ENCODE data around the gene RRBP1. TPM values are rescaled to one million over a fixed set of nuclear protein-coding genes. Genes with fewer than 3 reads are reported as not detected.

Gene RRBP1
- total RNA-seq, 1 donor from 2014 or later: 54.8 TPM

DNA sequence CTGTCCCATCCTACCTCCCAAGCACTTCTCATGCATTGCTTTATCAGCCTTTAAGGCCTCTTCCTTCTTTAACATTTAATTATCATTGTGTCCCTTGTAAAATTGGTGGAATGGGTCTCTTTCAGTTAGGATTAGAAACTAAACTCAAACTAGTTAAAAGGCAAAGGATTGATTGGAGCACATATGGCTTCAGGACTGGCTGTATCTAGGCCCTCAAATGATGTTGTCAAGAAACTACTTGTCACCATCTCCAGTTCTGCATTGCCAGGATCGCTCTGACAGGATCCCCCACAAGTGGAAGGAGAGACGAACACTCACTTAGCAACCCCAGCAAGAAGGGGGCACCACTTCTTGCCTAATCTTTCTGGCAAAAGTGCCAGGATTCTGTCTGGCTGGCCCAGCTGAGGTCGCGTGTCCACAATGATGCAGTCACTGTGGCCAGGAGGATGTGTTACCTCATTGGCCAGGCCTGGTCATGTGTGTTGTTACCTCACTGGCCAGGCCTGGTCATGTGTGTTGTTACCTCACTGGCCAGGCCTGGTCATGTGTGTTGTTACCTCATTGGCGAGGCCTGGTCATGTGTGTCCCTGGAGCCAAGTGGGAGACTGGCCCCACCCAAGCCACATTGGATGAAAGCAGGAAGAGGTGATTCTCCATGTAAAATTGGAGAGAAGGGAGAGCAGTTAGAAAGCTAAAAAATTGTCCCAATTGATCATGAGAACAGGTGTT is 22.7 kb upstream of the RRBP1 start:
- H3K27ac Mint-ChIP-seq: no peak overlapping the region
- no peak for DNase-seq (ENCODE audit: low spot score)
- no peaks in the 10 kb centered on the region for H3K27me3 Mint-ChIP-seq (ENCODE audit: insufficient read depth)

GRCh38 chr20:17701826-17702225 is 19.8 kb upstream of the RRBP1 start:
- Mint-ChIP-seq H3K4me1 (ENCODE audit: low read depth) (no peaks in the 10 kb centered on the region), H3K36me3 (ENCODE audit: low read depth) (no peaks in the 10 kb centered on the region), H3K27ac (no peak overlapping the region), H3K9me3 (no peaks in the 10 kb centered on the region), H3K4me3 (no peak overlapping the region), H3K27me3 (ENCODE audit: insufficient read depth) (no peaks in the 10 kb centered on the region)
- intact Hi-C loops (cut with micrococcal nuclease): no loop called here
- no peak for DNase-seq (ENCODE audit: low spot score)

More for the DNA sequence above, 22.7 kb upstream of the RRBP1 start:
- Mint-ChIP-seq H3K36me3 (ENCODE audit: low read depth) (no peaks in the 10 kb centered on the region), H3K9me3 (no peaks in the 10 kb centered on the region), H3K4me3 (no peak overlapping the region), H3K4me1 (ENCODE audit: low read depth) (no peaks in the 10 kb centered on the region)
- intact Hi-C loops (cut with micrococcal nuclease): no loop called here

GRCh38 chr20:17700637-17701036 is 18.6 kb upstream of the RRBP1 start:
- H3K4me3 Mint-ChIP-seq: no peak overlapping the region
- no peak overlapping the region for H3K27ac Mint-ChIP-seq
- H3K36me3 Mint-ChIP-seq (ENCODE audit: low read depth): no peaks in the 10 kb centered on the region
- no peak for DNase-seq (ENCODE audit: low spot score)
- H3K9me3 Mint-ChIP-seq: peaks cover under 1% of the 10 kb centered on the region
- intact Hi-C loops (cut with micrococcal nuclease): no loop called here
- no peaks in the 10 kb centered on the region for H3K27me3 Mint-ChIP-seq (ENCODE audit: insufficient read depth)
- no peaks in the 10 kb centered on the region for H3K4me1 Mint-ChIP-seq (ENCODE audit: low read depth)

DNA sequence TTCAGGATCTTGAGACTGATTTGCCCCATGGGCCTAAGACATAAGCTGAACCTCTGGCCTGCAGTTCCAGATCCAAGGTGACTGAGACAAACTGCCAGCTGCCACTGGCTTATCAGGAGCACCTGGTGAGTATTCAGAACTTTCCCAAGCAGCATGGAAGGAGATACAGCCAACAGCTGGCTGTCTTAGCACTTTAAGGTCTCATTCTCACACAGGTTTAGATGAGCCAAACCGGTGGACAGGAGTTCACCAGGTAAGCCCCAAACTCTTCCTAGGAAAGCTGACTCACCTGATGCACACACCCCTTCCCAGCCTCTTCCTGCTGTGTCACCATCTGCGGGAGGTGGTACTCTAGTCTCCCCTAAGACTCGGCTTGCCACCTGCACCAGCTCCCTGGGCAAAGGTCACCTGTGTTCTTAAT is 17.9 kb upstream of the RRBP1 start, which contains the start of gene BANF2:
TSS of gene BANF2 (plus strand) at position 36 of the 421 bp plus-strand sequence. CDS start 25,060 bp downstream, outside the sequence.
- no peak within 1 kb of the TSS for H3K4me3 Mint-ChIP-seq
- intact Hi-C loops (cut with micrococcal nuclease): no loop called here
- no peaks in the 10 kb centered on the region for H3K4me1 Mint-ChIP-seq (ENCODE audit: low read depth)
- no peaks in the 10 kb centered on the region for H3K36me3 Mint-ChIP-seq (ENCODE audit: low read depth)
- no peak for DNase-seq (ENCODE audit: low spot score)
- peaks cover 3% of the 10 kb centered on the region for H3K9me3 Mint-ChIP-seq
- H3K27me3 Mint-ChIP-seq (ENCODE audit: insufficient read depth): peaks cover 2% of the 10 kb centered on the region
- no peak within 1 kb of the TSS for H3K27ac Mint-ChIP-seq

DNA sequence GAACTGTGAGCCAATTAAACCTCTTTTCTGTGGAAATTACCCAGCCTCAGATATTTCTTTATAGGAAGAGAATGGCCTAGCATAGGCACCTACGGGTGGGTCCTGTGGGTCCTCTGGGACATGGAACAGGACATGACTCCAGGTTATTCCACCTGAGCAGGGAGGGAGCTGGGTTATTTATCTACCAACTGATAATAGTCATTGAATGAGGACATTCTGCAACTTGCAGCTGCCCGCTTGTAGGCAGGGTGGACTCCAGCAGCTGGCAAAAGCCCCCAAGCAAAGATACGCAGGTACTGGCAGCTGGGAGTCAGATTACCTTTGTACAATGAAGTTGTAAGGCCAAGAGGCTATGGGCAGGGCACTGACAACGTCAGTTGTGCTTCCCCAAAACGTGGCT is 16.3 kb upstream of the RRBP1 start:
- Mint-ChIP-seq H3K4me1 (ENCODE audit: low read depth) (no peaks in the 10 kb centered on the region), H3K9me3 (peaks cover 3% of the 10 kb centered on the region), H3K4me3 (no peak overlapping the region), H3K27ac (no peak overlapping the region), H3K36me3 (ENCODE audit: low read depth) (no peaks in the 10 kb centered on the region), H3K27me3 (ENCODE audit: insufficient read depth) (peaks cover 2% of the 10 kb centered on the region)
- intact Hi-C loops (cut with micrococcal nuclease): no loop called here
- no peak for DNase-seq (ENCODE audit: low spot score)

DNA sequence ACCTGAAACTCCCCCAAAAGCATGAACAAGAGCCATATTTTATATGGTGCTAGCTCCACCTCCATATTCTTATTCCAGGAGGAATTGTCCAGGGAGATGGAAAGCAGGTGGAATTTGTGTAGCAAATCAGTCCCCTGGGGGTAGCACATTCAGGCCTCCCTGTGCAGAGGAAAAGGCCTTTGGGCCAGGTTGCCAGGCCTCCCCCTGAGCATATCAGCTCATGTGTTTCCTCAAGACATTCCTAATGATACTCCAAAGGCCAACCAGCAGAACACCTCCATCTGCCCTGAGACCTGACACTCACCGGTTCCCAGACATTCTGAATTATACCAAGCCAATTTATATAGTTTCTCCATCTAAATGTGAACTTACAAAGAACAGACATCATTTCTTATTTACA is 15.1 kb upstream of the RRBP1 start:
- intact Hi-C loops (cut with micrococcal nuclease): no loop called here
- Mint-ChIP-seq H3K27ac (no peak overlapping the region), H3K9me3 (peaks cover 3% of the 10 kb centered on the region), H3K4me3 (no peak overlapping the region), H3K27me3 (ENCODE audit: insufficient read depth) (peaks cover 3% of the 10 kb centered on the region), H3K4me1 (ENCODE audit: low read depth) (no peaks in the 10 kb centered on the region), H3K36me3 (ENCODE audit: low read depth) (no peaks in the 10 kb centered on the region)
- no peak for DNase-seq (ENCODE audit: low spot score)

DNA sequence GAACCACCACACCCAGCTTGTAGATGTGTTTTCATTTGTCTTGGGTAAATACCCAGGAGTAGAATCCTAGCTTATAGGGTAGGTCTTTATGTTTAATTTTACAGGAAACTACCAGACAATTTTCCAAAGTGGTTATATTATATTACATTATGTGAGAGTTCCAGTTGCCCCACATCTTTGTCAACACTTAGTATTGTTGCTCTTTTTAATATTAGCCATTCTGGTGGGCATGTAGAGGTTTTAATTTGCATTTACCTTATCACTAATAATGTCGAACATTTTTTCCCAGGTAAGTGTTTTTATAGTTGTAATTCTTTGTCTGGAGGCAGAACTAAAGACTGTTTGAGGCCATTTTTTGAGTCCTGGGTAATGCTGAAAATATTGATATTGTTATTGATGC is 14.2 kb upstream of the RRBP1 start:
- DNase-seq (ENCODE audit: low spot score): no peak
- Mint-ChIP-seq H3K27ac (no peak overlapping the region), H3K9me3 (peaks cover 3% of the 10 kb centered on the region), H3K36me3 (ENCODE audit: low read depth) (no peaks in the 10 kb centered on the region), H3K27me3 (ENCODE audit: insufficient read depth) (peaks cover 7% of the 10 kb centered on the region), H3K4me3 (no peak overlapping the region), H3K4me1 (ENCODE audit: low read depth) (no peaks in the 10 kb centered on the region)
- intact Hi-C loops (cut with micrococcal nuclease): no loop called here

DNA sequence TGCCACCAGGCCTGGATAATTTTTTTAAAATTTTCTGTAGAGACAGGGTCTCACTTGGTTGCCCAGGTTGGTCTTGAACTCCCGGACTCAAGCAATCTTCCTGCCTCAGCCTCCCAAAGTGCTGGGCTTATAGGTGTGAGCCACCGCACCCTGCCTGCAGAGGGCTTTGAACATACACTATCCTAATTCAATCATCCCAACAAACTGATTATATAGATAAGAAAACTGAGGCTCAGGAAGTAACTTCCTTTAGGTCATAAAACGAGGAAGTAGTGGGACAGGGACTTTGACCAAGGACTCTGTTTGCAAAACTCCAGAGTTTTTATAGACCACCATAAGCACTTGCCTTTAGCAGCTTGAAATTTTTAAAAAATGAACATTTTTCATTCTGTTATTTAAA is 12.7 kb upstream of the RRBP1 start:
- intact Hi-C loops (cut with micrococcal nuclease): no loop called here
- Mint-ChIP-seq H3K27me3 (ENCODE audit: insufficient read depth) (peaks cover 20% of the 10 kb centered on the region), H3K4me3 (no peak overlapping the region), H3K36me3 (ENCODE audit: low read depth) (no peaks in the 10 kb centered on the region), H3K4me1 (ENCODE audit: low read depth) (no peaks in the 10 kb centered on the region), H3K27ac (no peak overlapping the region), H3K9me3 (peaks cover 3% of the 10 kb centered on the region)
- DNase-seq (ENCODE audit: low spot score): no peak

DNA sequence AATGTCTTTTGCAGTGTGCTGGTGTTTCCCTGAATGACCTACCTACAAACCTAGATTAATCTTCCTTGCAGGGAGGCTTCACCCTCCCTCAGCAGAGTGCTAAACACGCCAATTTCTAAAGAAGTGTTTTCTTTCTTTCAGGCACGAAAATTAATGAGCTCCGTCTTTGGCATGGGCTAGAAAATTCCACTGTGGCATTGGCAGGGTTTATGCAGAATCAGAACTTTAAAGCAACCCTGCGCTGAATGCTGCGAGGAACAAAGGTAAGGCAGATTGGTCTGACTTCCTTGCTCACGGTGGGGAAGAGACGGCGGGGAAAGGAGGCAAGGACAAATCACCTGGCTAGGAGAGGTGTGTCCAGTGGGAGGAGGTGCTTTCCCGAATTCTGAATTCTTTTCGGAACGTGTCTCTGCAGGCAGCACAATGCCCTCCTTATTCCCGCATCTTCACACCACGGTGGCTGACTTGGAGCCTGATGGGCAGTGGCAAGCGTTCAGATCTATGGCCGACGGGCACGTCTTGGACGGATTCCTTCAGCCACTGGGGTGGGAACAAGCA is 11.5 kb upstream of the RRBP1 start:
- Mint-ChIP-seq H3K27ac (no peak overlapping the region), H3K27me3 (ENCODE audit: insufficient read depth) (peaks cover 28% of the 10 kb centered on the region), H3K36me3 (ENCODE audit: low read depth) (no peaks in the 10 kb centered on the region), H3K4me1 (ENCODE audit: low read depth) (no peaks in the 10 kb centered on the region), H3K4me3 (no peak overlapping the region), H3K9me3 (peaks cover 3% of the 10 kb centered on the region)
- no peak for DNase-seq (ENCODE audit: low spot score)
- intact Hi-C loops (cut with micrococcal nuclease): no loop called here

GRCh38 chr20:17691758-17692157 is 9.7 kb upstream of the RRBP1 start:
- DNase-seq (ENCODE audit: low spot score): no peak
- intact Hi-C loops (cut with micrococcal nuclease): no loop called here
- peaks cover 38% of the 10 kb centered on the region for H3K27me3 Mint-ChIP-seq (ENCODE audit: insufficient read depth)
- no peak overlapping the region for H3K27ac Mint-ChIP-seq
- peaks cover 3% of the 10 kb centered on the region for H3K9me3 Mint-ChIP-seq
- no peak overlapping the region for H3K4me3 Mint-ChIP-seq
- no peaks in the 10 kb centered on the region for H3K4me1 Mint-ChIP-seq (ENCODE audit: low read depth)
- H3K36me3 Mint-ChIP-seq (ENCODE audit: low read depth): no peaks in the 10 kb centered on the region

GRCh38 chr20:17690144-17690543 is 8.1 kb upstream of the RRBP1 start:
- intact Hi-C loops (cut with micrococcal nuclease): no loop called here
- H3K27ac Mint-ChIP-seq: no peak overlapping the region
- no peaks in the 10 kb centered on the region for H3K36me3 Mint-ChIP-seq (ENCODE audit: low read depth)
- DNase-seq (ENCODE audit: low spot score): no peak
- no peaks in the 10 kb centered on the region for H3K4me1 Mint-ChIP-seq (ENCODE audit: low read depth)
- H3K27me3 Mint-ChIP-seq (ENCODE audit: insufficient read depth): peaks cover 42% of the 10 kb centered on the region
- no peak overlapping the region for H3K4me3 Mint-ChIP-seq
- H3K9me3 Mint-ChIP-seq: no peaks in the 10 kb centered on the region

DNA sequence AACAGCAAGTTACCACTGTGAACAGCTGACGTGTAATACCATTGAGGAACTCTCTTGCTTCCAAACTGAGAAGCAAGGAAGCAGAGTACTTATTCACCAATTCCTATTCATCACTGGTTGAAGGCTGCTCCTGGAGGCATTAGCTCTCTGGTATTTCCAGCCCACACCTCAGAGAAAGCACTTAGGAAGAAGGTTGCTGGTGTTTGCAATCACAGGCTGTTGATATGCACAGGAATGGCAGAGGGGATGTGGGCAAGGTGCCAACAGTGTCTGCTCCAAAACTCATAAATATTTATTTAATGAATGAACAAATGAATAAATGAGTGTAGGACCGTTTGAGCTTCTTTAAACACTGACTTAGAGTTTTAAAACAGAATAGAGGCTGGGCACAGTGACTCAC is 6.9 kb upstream of the RRBP1 start:
- Mint-ChIP-seq H3K36me3 (ENCODE audit: low read depth) (no peaks in the 10 kb centered on the region), H3K27me3 (ENCODE audit: insufficient read depth) (peaks cover 49% of the 10 kb centered on the region)
- intact Hi-C loops (cut with micrococcal nuclease): no loop called here

GRCh38 chr20:17687800-17688199 is 5.8 kb upstream of the RRBP1 start:
- peaks cover 2% of the 10 kb centered on the region for H3K4me1 Mint-ChIP-seq (ENCODE audit: low read depth)
- peaks cover 55% of the 10 kb centered on the region for H3K27me3 Mint-ChIP-seq (ENCODE audit: insufficient read depth)
- no peaks in the 10 kb centered on the region for H3K36me3 Mint-ChIP-seq (ENCODE audit: low read depth)
- no peak for DNase-seq (ENCODE audit: low spot score)
- no peak overlapping the region for H3K27ac Mint-ChIP-seq
- no peaks in the 10 kb centered on the region for H3K9me3 Mint-ChIP-seq
- intact Hi-C loops (cut with micrococcal nuclease): no loop called here
- no peak overlapping the region for H3K4me3 Mint-ChIP-seq

More for the DNA sequence above, 6.9 kb upstream of the RRBP1 start:
- Mint-ChIP-seq H3K4me1 (ENCODE audit: low read depth) (no peaks in the 10 kb centered on the region), H3K9me3 (no peaks in the 10 kb centered on the region), H3K27ac (no peak overlapping the region), H3K4me3 (no peak overlapping the region)
- no peak for DNase-seq (ENCODE audit: low spot score)
